HG03469 (cell line): ENCODE measurements around the gene MFN2.

Experiments used
- ATAC-seq: cut with Tn5 transposase; IDR thresholded peaks from one replicate; pipeline ENCODE4 v1.9.1; 2021; ENCODE audit warnings: mild to moderate bottlenecking, moderate library complexity, moderate number of reproducible peaks; ENCODE audit not compliant: unreplicated experiment

MFN2 gene

DNA sequence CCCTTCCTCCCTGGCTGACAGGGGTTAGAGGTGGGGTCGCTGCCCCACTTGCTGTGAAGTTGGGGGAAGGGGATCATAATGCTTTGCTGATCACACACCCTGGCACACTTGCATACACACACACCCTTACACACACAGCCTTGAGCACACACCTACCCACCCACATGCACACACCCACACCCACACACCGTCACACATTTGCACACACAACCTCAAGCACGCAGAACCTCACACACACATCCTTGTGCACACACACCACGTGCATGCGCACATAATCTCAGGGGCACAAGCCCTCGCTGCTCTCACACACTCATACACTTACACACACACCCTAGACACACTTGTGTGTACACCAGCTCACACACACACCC, 66.5 kb downstream of the MFN2 start:
- ATAC-seq = no peak

GRCh38 chr1:12047120-12047876, 67.1 kb downstream of the MFN2 start:
- ATAC-seq = no peak

DNA sequence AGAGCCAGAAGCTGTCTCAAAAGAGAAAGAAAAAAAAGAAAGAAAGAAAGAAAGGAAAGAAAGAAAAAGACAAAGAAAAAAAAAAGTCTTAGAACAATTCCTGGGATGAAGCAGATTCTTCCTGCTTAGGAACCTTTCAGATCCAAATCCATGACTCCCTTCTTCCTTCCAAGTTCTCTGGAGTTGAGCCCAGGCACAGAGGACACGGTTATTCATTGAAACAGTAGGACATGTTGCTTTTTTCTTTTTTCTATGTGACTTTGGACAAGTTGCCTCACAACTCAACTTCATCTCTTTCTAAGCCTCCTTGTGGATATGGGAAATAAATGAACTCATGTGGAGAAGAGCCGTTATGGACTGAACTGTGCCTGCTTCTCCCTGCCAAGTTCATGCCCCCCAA, 68.1 kb downstream of the MFN2 start:
- ATAC-seq = no peak

GRCh38 chr1:12049616-12050015, 69.4 kb downstream of the MFN2 start:
- no peak for ATAC-seq

DNA sequence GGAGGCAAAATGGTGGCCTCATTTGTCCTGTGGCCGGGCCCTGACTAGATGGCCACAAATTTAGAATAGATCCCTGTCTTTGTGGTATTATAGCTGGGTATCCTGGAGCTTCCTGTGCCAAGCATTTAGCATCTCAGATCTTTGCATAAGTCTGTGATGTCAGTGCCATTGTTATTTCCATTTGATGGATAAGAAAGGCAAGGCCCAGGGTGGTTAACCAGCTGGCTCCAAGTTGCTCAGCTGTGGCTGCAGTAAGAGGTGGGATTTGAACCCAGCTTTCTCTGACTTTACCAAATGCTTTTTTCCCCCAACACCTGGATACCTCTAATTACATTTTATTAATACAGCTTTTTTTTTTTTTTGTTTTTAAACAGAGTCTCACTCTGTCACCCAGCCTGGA, 71.1 kb downstream of the MFN2 start:
- ATAC-seq = no peak

DNA sequence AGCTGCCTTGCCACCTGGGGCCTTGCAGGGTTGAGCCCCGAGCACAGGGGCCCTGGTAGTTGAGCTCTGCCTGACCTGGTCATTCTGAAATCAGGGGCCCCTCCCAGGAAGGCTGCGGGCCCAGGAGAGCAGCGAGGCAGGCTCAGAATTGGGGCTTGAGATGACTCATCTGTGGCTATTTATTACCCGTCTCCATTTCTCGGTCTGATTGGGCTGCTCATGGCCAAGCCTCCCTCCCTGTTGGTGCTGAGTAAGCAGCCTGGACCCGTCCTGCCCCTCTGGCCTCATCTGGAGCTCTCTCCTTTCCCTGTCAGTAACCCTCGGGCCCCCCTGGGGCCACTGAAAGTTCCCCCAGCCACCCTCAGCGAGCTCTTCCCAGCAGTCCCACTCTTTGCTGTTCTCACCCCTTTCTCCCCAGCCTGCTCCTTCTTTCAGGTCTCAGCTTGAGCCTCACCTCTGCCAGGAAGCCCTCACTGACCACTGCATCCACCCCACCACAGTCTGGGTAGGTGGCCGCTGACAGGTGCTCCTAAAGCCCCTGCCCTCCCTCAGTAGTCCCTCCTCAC, 71.8 kb downstream of the MFN2 start:
- peak; percentile 39 for ATAC-seq

GRCh38 chr1:12052997-12053686, 72.9 kb downstream of the MFN2 start:
- ATAC-seq = no peak

DNA sequence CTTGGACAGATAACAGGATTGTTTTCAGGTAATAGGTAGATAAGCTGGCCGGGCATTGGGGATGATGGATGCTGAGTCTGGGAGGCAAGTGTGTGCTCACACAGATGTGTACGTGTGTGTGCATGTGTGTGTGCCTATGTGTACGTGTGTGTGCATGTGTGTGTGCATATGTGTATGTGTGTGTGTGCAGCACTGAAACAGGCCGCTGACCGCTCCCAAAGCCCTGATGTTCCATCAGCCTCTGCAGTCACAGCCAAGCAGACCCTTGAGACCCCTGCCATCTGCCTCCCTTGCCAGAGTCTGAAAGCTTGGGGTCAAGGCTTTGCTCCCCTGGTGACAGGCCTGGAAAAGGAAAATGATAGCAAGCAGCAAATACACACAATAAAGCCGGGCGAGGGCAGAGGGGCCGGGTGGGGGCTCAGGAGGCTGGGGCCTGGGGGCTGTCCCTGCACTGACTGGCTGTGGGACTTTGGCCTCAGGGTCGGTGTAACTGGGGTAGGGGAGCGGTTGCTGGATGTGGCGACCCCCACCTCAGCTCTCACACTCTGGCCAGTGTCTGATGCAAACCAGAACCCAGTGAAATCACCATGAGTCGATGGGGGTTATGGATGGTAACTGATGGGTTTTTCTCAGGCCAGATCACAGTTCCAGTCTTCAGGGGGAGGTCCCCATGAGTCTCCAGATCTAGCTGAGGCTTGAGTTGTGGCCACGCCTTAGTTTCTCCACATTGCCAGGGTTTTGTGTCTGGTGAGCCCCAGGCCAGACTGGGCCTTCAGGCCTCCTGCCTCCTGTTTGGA, 73.7 kb downstream of the MFN2 start:
- no peak for ATAC-seq

DNA sequence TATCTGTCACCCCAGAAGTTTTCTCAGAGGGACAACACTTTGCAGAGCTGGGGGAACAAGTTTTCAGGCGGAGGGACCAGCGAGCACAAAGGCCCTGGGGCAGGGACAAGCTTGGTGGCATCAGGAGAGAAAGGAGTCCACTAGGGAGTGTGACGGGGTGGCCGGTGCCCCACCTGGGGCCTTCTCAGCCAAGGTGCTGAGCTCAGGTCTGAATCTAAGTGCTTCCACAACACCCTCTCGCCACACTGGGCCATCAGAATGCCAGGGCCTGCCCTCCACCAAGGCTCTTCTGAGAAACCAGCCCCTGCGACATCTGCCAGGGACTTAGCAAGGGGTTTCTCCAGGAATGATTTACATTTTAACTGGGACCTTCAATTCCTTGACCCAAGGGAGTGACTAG, 75.0 kb downstream of the MFN2 start:
- no peak for ATAC-seq

- ATAC-seq = no peak
These were observed 76.1 kb downstream of the MFN2 start for GRCh38 chr1:12056331-12056841.

GRCh38 chr1:12057382-12057781, 77.1 kb downstream of the MFN2 start:
- no peak for ATAC-seq

DNA sequence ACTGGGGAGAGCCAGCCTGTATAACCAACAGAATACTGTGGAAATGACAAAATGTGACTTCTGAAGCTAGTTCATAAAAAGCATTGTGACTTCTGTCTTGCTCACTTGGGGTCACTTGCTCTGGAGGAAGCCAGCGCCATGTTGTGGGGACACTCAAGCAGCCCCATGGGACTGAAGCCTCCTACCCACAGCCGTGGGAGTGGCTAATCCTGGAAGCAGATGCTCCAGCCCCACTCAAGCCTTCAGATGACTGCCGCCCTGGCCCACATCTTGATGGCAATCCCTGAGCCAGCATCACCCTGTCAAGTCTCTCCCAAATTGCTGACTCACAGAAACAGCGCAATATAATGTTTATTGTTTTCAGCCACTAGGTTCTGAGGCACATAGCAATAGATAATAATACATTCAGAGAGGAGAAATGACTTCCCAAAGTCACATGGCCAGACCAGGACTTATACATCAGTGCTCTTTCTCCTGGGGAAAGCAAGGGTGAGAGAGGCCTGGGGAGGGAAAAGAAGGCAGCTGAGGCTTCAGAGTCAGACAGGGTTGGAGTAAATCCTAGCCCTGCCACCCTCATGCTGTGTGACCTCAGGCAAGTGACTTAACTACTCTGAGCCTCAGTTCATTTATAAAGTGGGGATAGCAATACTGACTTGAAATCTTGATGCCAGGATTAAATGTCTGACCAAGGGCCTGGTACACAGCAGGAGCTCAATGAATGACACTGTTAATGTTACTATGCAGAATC, 77.9 kb downstream of the MFN2 start:
- ATAC-seq = no peak

DNA sequence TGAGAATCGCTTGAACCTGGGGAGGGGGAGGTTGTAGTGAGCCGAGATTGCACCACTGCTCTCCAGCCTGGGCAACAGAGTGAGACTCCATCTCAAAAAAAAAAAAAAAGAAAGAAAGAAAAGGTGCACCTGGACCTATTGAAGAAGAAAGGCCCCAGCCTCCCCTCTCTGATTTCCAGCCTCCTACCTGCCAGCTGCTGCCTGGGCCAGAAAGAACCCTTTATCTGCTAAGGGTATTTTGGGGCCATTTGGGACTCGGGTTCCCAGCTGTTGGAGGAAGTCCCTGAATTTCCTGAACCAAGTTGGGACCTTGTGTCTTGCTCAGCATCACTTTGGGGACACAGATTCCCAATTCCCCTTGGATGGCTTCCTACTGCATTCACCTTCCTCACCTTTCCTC, 79.0 kb downstream of the MFN2 start:
- no peak for ATAC-seq

DNA sequence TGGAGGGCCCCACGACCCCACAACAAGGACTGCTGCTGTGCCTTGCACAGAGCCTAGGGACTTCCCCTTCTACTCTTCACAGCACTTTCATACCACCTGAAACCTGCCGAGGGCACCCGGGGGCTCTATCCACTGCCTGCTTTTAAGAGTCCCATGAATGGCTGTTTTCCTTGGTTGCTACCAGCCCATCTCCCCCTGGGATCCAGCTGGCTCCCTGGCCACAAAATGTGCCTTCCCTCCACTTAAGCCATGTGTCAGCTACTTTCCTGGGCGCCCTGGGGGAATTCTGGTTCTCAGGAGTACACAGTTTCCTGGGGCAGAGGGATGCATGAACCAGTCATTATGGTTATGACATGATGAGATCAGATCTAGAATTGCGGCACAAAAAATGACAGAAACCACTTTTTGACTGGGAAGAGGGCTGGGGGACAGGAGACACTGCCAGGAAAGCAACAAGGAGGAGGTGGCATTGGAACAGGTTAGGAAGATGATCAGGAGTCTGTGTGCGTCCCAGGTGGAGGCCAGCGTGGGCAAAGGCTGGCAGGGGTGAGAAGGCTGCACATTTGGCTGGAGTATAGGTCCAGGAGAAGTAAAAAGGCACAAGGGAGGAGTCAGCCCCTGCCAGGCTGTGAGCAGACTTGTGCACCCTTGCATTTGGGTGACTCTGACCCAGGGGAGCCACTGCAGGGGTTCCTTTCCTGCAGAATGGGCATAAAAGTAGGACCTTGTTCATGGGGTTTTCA, 79.6 kb downstream of the MFN2 start:
- no peak for ATAC-seq

- ATAC-seq = no peak
These were observed 80.3 kb downstream of the MFN2 start for GRCh38 chr1:12060500-12060899.
